Liver (tissue), 9 donors: ENCODE results near the gene GTF3C4. TPM values are rescaled to one million over a fixed set of nuclear protein-coding genes. Genes with fewer than 3 reads are reported as not detected.

Source experiments
- DNase-seq: peaks from one replicate; pipeline ENCODE4 v3.0.0-alpha.2; 2017; ENCODE audit warnings: low spot score
- H3K27ac ChIP-seq, 2 donors: one replicate each; pipeline ENCODE4 v1.7.0; 2013; ENCODE audit warnings: inconsistent platforms in 2 of 2, low read length in 2 of 2, control low read depth in 1 of 2, low read depth in 1 of 2, mild to moderate bottlenecking in 1 of 2
- H3K27me3 ChIP-seq, 4 donors: one replicate each; pipeline versions ENCODE4 v1.6.1 to v1.7.0; 2013; ENCODE audit warnings: low read length in 3 of 4, inconsistent platforms in 1 of 4, mild to moderate bottlenecking in 1 of 4, moderate library complexity in 1 of 4; ENCODE audit not compliant: control insufficient read depth in 4 of 4, insufficient read depth in 4 of 4
- H3K36me3 ChIP-seq, 4 donors: one replicate each; pipeline versions ENCODE4 v1.6.1 to v1.7.0; 2013; ENCODE audit warnings: low read length in 3 of 4, mild to moderate bottlenecking in 3 of 4, low read depth in 1 of 4, moderate library complexity in 1 of 4; ENCODE audit not compliant: control insufficient read depth in 4 of 4, insufficient read depth in 3 of 4
- H3K4me1 ChIP-seq, 4 donors: one replicate each; pipeline versions ENCODE4 v1.6.1 to v1.7.0; 2013; ENCODE audit warnings: low read length in 3 of 4, mild to moderate bottlenecking in 3 of 4, moderate library complexity in 1 of 4; ENCODE audit not compliant: control insufficient read depth in 4 of 4, insufficient read depth in 4 of 4
- H3K4me3 ChIP-seq, 3 donors: one replicate each; pipeline versions ENCODE4 v1.6.1 to v1.7.0; 2013; ENCODE audit warnings: low read length in 3 of 3, control low read depth in 1 of 3, low read depth in 1 of 3, mild to moderate bottlenecking in 1 of 3
- H3K9ac ChIP-seq, 2 donors: one replicate each; pipeline ENCODE4 v1.7.0; 2013; ENCODE audit warnings: low read length in 2 of 2, mild to moderate bottlenecking in 2 of 2, moderate library complexity in 2 of 2, control low read depth in 1 of 2, low read depth in 1 of 2
- H3K9me3 ChIP-seq, 4 donors: one replicate each; pipeline versions ENCODE4 v1.6.1 to v1.7.0; 2013; ENCODE audit warnings: low read length in 3 of 4; ENCODE audit not compliant: control insufficient read depth in 4 of 4
- ATF3 ChIP-seq: IDR thresholded peaks from 2 replicates; pipeline ENCODE4 v1.6.1; 2016; ENCODE audit warnings: antibody characterized with exemption
- CTCF ChIP-seq: fragments of 150-350 bp; IDR thresholded peaks from 2 replicates; pipeline ENCODE4 v1.5.1; 2017; ENCODE audit warnings: improper control_type of control experiment, low read depth, low read length; ENCODE audit not compliant: missing input control
- EGR1 ChIP-seq, 2 donors: IDR thresholded peaks; 2 replicates each; pipeline ENCODE4 v1.6.1; 2016 to 2018; ENCODE audit warnings: antibody characterized with exemption in 2 of 2, low read depth in 2 of 2
- FOXA1 ChIP-seq: IDR thresholded peaks from 2 replicates; pipeline ENCODE4 v1.6.1; 2016; ENCODE audit warnings: antibody characterized with exemption
- FOXA2 ChIP-seq: IDR thresholded peaks from 2 replicates; pipeline ENCODE4 v1.6.1; 2016; ENCODE audit warnings: antibody characterized with exemption
- GABPA ChIP-seq, 2 donors: IDR thresholded peaks in 1 of 2; conservative IDR thresholded peaks in 1 of 2; 2 replicates each; pipeline ENCODE4 v1.6.1; 2016; ENCODE audit warnings: antibody characterized with exemption in 2 of 2, mild to moderate bottlenecking in 1 of 2, moderate library complexity in 1 of 2
- HNF4A ChIP-seq, 2 donors: conservative IDR thresholded peaks; 2 replicates each; pipeline ENCODE4 v1.6.1; 2016; ENCODE audit warnings: antibody characterized with exemption in 2 of 2, mild to moderate bottlenecking in 2 of 2
- JUND ChIP-seq, 2 donors: IDR thresholded peaks; 2 replicates each; pipeline ENCODE4 v1.6.1; 2016; ENCODE audit warnings: antibody characterized with exemption in 2 of 2
- MAX ChIP-seq: IDR thresholded peaks from 2 replicates; pipeline ENCODE4 v1.6.1; 2016; ENCODE audit warnings: antibody characterized with exemption
- NR2F2 ChIP-seq: IDR thresholded peaks from 2 replicates; pipeline ENCODE4 v1.6.1; 2016; ENCODE audit warnings: antibody characterized with exemption
- RAD21 ChIP-seq, 2 donors: IDR thresholded peaks; 2 replicates each; pipeline ENCODE4 v1.6.1; 2016; ENCODE audit warnings: antibody characterized with exemption in 2 of 2, mild to moderate bottlenecking in 2 of 2
- REST ChIP-seq: IDR thresholded peaks from 2 replicates; pipeline ENCODE4 v1.6.1; 2016; ENCODE audit warnings: antibody characterized with exemption, mild to moderate bottlenecking
- RXRA ChIP-seq, 2 donors: IDR thresholded peaks; 2 replicates each; pipeline ENCODE4 v1.6.1; 2017 to 2018; ENCODE audit warnings: antibody characterized with exemption in 2 of 2, mild to moderate bottlenecking in 1 of 2
- SP1 ChIP-seq: IDR thresholded peaks from 2 replicates; pipeline ENCODE4 v1.6.1; 2018; ENCODE audit warnings: antibody characterized with exemption, mild to moderate bottlenecking
- TAF1 ChIP-seq: conservative IDR thresholded peaks from 2 replicates; pipeline ENCODE4 v1.6.1; 2016; ENCODE audit warnings: antibody characterized with exemption, mild to moderate bottlenecking
- YY1 ChIP-seq: IDR thresholded peaks from 2 replicates; pipeline ENCODE4 v1.6.1; 2016; ENCODE audit warnings: antibody characterized with exemption, mild to moderate bottlenecking
- ZBTB33 ChIP-seq: IDR thresholded peaks from 2 replicates; pipeline ENCODE4 v1.6.1; 2016; ENCODE audit warnings: antibody characterized with exemption
- whole genome bisulfite sequencing: extraction: QIAGEN DNeasy Blood & Tissue Kit; methylation state at CpG from one replicate; pipeline ENCODE4 v1.1.7; 2013; 5-methylcytosine and 5-hydroxymethylcytosine counted together
- polyA plus RNA-seq, 2 donors: library from polyadenylated mRNA; stranded (reverse) in 1 of 2; unstranded in 1 of 2; fragments of 200-250 nt in 1 of 2; fragments of >200 nt in 1 of 2; fragmentation: Nextera tagmentation in 1 of 2; extraction: Ambion mirVana in 1 of 2; gene quantifications; one replicate each; pipeline versions ENCODE4 v1.2.1 to v1.2.3, GENCODE V29; 2013 to 2015
- total RNA-seq, 2 donors: library from RNA; depleted of rRNA; stranded (reverse); fragments of >200 nt; gene quantifications; one replicate each; pipeline ENCODE4 v1.2.3, GENCODE V29; 2014
- donor health status: healthy.
- donor health status: healthy.
- donor health status: healthy.
- donor health status: healthy.
- donor health status: healthy.

GTF3C4 gene
- total and polyA plus RNA-seq, 4 donors: 1.4 to 7.2 (median 5.0) TPM

- Histone ChIP-seq H3K9me3 (no peaks in the 10 kb centered on the region), H3K27me3 (no peaks in the 10 kb centered on the region), H3K36me3 (peaks cover 6 to 51% (median 31%) of the 10 kb centered on the region in 4 donors), H3K9ac (no peak overlapping the region), H3K4me3 (no peak overlapping the region), H3K27ac (no peak overlapping the region), H3K4me1 (no peaks in the 10 kb centered on the region)
- no peak for TF ChIP-seq REST
- no peak for TF ChIP-seq TAF1
- TF ChIP-seq MAX: no peak
- TF ChIP-seq RXRA (IDR thresholded peaks at IDR 0.05): no peak
- no peak for TF ChIP-seq RAD21 (IDR thresholded peaks at IDR 0.05)
- TF ChIP-seq ZBTB33: no peak
- TF ChIP-seq GABPA (IDR thresholded peaks at IDR 0.05 in 1 of 2, conservative IDR thresholded peaks at IDR 0.05 in 1 of 2): no peak
- TF ChIP-seq CTCF: no peak
- TF ChIP-seq FOXA2: no peak
- TF ChIP-seq SP1: no peak
- no peak for TF ChIP-seq JUND (IDR thresholded peaks at IDR 0.05)
- no peak for TF ChIP-seq HNF4A (conservative IDR thresholded peaks at IDR 0.05)
- WGBS: 96% methylated on average over 9 of the region's 9 CpGs
- no peak for DNase-seq
These were observed 40.1 kb upstream of the GTF3C4 start for GRCh38 chr9:132630116-132630515.

GRCh38 chr9:132630811-132631210 lies 39.5 kb upstream of the GTF3C4 start:
- H3K36me3 ChIP-seq: peaks cover 6 to 48% (median 28%) of the 10 kb centered on the region in 4 donors
- H3K27me3 ChIP-seq: no peaks in the 10 kb centered on the region
- H3K9ac ChIP-seq: no peak overlapping the region
- H3K4me3 ChIP-seq: no peak overlapping the region
- no peak overlapping the region for H3K27ac ChIP-seq
- no peaks in the 10 kb centered on the region for H3K4me1 ChIP-seq
- 93% methylated on average over 3 of the region's 3 CpGs for WGBS
- DNase-seq: no peak
- H3K9me3 ChIP-seq: no peaks in the 10 kb centered on the region
- TF ChIP-seq ATF3 (no peak), CTCF (no peak), YY1 (no peak), MAX (no peak), FOXA1 (no peak), GABPA (IDR thresholded peaks at IDR 0.05 in 1 of 2, conservative IDR thresholded peaks at IDR 0.05 in 1 of 2) (no peak), TAF1 (no peak), ZBTB33 (no peak), EGR1 (IDR thresholded peaks at IDR 0.05; ENCODE audit: low read depth in 2 of 2) (no peak), RAD21 (IDR thresholded peaks at IDR 0.05) (no peak), JUND (IDR thresholded peaks at IDR 0.05) (no peak), RXRA (IDR thresholded peaks at IDR 0.05) (no peak), NR2F2 (no peak)
